22Rv1 (cell line): Measurements from ENCODE around the gene SGSM2.

ENCODE experiments used
- ZFX ChIP-seq: fragments of 450-650 bp; IDR thresholded peaks from 2 replicates; pipeline ENCODE4 v1.6.1; 2017; ENCODE audit warnings: antibody characterized with exemption, borderline replicate concordance
- TF ChIP-seq, protein P1 (sequence below): fragments of 450-650 bp; IDR thresholded peaks from 2 replicates; pipeline ENCODE4 v1.5.1; 2017; ENCODE audit warnings: mild to moderate bottlenecking

DNA sequence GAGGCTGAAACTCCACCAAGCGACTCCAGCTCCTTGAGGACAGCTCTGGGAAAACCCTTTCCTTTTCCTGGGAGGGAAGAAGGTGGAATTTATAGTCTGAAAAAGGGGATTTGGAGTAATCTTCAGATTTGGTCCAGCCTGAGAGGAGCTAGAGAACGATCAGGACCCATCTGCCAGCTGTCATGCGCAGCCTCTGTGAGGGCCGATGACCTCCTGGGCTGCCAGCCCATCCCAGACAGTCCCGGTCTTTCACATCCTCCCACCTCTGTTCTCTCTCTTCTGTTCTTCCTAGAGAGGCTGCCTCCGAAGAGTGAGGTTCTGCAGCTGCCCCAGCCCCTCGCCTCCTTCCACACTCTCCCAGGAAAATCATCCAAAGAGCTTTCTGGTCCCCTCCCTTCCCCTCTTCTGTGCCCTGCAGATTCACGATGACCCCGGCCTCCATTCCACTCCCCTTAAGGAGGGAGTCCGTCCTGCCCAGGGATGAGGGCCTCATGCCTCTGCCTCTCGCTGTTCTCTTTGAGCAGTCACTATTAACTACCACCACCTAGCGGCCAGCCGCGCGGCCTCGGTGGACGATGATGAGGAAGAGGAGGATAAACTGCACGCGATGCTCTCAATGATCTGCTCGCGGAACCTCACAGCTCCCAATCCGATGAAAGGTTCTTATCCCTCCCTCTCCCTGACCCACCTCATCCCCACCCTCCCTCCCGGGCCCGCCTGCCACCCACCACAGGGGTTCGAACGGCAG is 29.6 kb downstream of the SGSM2 start:
- TF ChIP-seq, protein P1, sequence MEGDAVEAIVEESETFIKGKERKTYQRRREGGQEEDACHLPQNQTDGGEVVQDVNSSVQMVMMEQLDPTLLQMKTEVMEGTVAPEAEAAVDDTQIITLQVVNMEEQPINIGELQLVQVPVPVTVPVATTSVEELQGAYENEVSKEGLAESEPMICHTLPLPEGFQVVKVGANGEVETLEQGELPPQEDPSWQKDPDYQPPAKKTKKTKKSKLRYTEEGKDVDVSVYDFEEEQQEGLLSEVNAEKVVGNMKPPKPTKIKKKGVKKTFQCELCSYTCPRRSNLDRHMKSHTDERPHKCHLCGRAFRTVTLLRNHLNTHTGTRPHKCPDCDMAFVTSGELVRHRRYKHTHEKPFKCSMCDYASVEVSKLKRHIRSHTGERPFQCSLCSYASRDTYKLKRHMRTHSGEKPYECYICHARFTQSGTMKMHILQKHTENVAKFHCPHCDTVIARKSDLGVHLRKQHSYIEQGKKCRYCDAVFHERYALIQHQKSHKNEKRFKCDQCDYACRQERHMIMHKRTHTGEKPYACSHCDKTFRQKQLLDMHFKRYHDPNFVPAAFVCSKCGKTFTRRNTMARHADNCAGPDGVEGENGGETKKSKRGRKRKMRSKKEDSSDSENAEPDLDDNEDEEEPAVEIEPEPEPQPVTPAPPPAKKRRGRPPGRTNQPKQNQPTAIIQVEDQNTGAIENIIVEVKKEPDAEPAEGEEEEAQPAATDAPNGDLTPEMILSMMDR, result 0 out of 2 replicates have a peak, but pooled peaks have one; percentile 11
- TF ChIP-seq ZFX, result no peak
